HepG2 (cell line): ENCODE results near the gene MRPL10. TPM values are rescaled to one million over a fixed set of nuclear protein-coding genes. Genes with fewer than 3 reads are reported as not detected.

Experiments
- AGO1 ChIP-seq: fragments of 200-400 bp; formaldehyde crosslinking; IDR thresholded peaks from 2 replicates; pipeline ENCODE4 v1.6.1; 2017; ENCODE audit warnings: mild to moderate bottlenecking, low read depth, low read length, moderate library complexity; ENCODE audit not compliant: poor library complexity, severe bottlenecking
- CENPX ChIP-seq: sonication (generic); formaldehyde crosslinking; IDR thresholded peaks from 2 replicates; pipeline ENCODE4 v1.9.0; 2021; ENCODE audit warnings: mild to moderate bottlenecking, missing genetic modification reagents, moderate library complexity
- ETV5 ChIP-seq: IDR thresholded peaks from 2 replicates; pipeline ENCODE4 v1.6.1; 2018; ENCODE audit warnings: missing biosample characterization, missing genetic modification reagents, inconsistent platforms, borderline replicate concordance
- MLLT10 ChIP-seq: sonication (generic); formaldehyde crosslinking; IDR thresholded peaks from 2 replicates; pipeline ENCODE4 v1.4.0; 2020; ENCODE audit warnings: missing genetic modification reagents
- NFE2 ChIP-seq: sonication (generic); formaldehyde crosslinking; IDR thresholded peaks from 2 replicates; pipeline ENCODE4 v1.4.0; 2020; ENCODE audit warnings: missing genetic modification reagents
- PHF5A ChIP-seq: IDR thresholded peaks from one replicate; pipeline ENCODE4 v1.6.1; 2018; ENCODE audit warnings: low read depth, missing genetic modification reagents; ENCODE audit not compliant: unreplicated experiment
- SMAD3 ChIP-seq: sonication (generic); formaldehyde crosslinking; IDR thresholded peaks from 2 replicates; pipeline ENCODE4 v1.4.0; 2020; ENCODE audit warnings: missing genetic modification reagents
- SRSF4 ChIP-seq: fragments of 200-400 bp; formaldehyde crosslinking; IDR thresholded peaks from one replicate; pipeline ENCODE4 v1.6.1; 2018; ENCODE audit warnings: mild to moderate bottlenecking, low read depth, low read length, moderate library complexity; ENCODE audit not compliant: poor library complexity, severe bottlenecking
- ZBTB7B ChIP-seq: sonication (generic); formaldehyde crosslinking; IDR thresholded peaks from 2 replicates; pipeline ENCODE4 v1.4.0; 2020; ENCODE audit warnings: missing genetic modification reagents
- ZNF20 ChIP-seq: sonication (generic); formaldehyde crosslinking; IDR thresholded peaks from 2 replicates; pipeline ENCODE4 v1.4.0; 2020; ENCODE audit warnings: mild to moderate bottlenecking, moderate library complexity, missing genetic modification reagents
- ZNF296 ChIP-seq: sonication (generic); formaldehyde crosslinking; conservative IDR thresholded peaks from 2 replicates; pipeline ENCODE4 v1.5.0; 2020; ENCODE audit warnings: mild to moderate bottlenecking, missing genetic modification reagents
- ZNF30 ChIP-seq: sonication (generic); formaldehyde crosslinking; IDR thresholded peaks from 2 replicates; pipeline ENCODE4 v1.5.0; 2020; ENCODE audit warnings: mild to moderate bottlenecking, missing genetic modification reagents
- ZNF768 ChIP-seq: sonication (generic); formaldehyde crosslinking; IDR thresholded peaks from 2 replicates; pipeline ENCODE4 v1.4.0; 2020; ENCODE audit warnings: missing genetic modification reagents
- ZSCAN31 ChIP-seq: sonication (generic); formaldehyde crosslinking; IDR thresholded peaks from 2 replicates; pipeline ENCODE4 v1.5.0; 2020; ENCODE audit warnings: low read depth, mild to moderate bottlenecking, missing genetic modification reagents
- polyA plus RNA-seq, 8 experiments: library from polyadenylated mRNA; depleted of rRNA in 3 of 8; stranded (reverse) in 7 of 8; unstranded in 1 of 8; fragments of >200 nt; fragmentation: Illumina TruSeq in 4 of 8; extraction: Trizol in 4 of 8; gene quantifications; 2 replicates each; pipeline versions ENCODE4 v1.2.1 to v1.2.3, GENCODE V29; 2011 to 2016; ENCODE audit warnings: low read depth in 4 of 8, missing spikeins in 1 of 8, mixed read lengths in 1 of 8; ENCODE audit not compliant: insufficient read depth in 1 of 8
- total RNA-seq, 5 experiments: library from RNA; depleted of rRNA; stranded (reverse); fragments of >200 nt; fragmentation: Illumina TruSeq; extraction: Trizol; gene quantifications; 2 replicates each; pipeline ENCODE4 v1.2.3, GENCODE V29; 2016; ENCODE audit warnings: low read depth in 1 of 5
- TF ChIP-seq, protein P1 (sequence below): sonication (generic); IDR thresholded peaks from 2 replicates; pipeline ENCODE4 v1.6.1; 2016; ENCODE audit warnings: low read depth, borderline replicate concordance
- TF ChIP-seq, protein P2 (sequence below): sonication (generic); formaldehyde crosslinking; IDR thresholded peaks from 2 replicates; pipeline ENCODE4 v1.5.1; 2020; ENCODE audit warnings: mild to moderate bottlenecking, missing genetic modification reagents, moderate library complexity
- TF ChIP-seq, protein P3 (sequence below): sonication (generic); formaldehyde crosslinking; IDR thresholded peaks from 2 replicates; pipeline ENCODE4 v1.8.0; 2022; ENCODE audit warnings: mild to moderate bottlenecking, missing genetic modification reagents, moderate library complexity
- TF ChIP-seq, protein P4 (sequence below): sonication (generic); formaldehyde crosslinking; IDR thresholded peaks from 2 replicates; pipeline ENCODE4 v1.9.0; 2021; ENCODE audit warnings: missing genetic modification reagents, mild to moderate bottlenecking, borderline replicate concordance
- TF ChIP-seq, protein P5 (sequence below): sonication (generic); formaldehyde crosslinking; IDR thresholded peaks from 2 replicates; pipeline ENCODE4 v1.5.0; 2020; ENCODE audit warnings: mild to moderate bottlenecking, missing genetic modification reagents

MRPL10 gene
- total and polyA plus RNA-seq, 2 of the 13 experiments (the other 11 are each of a cell fraction or from before 2014, with no cell fraction given) = 56.7 to 149 TPM

DNA sequence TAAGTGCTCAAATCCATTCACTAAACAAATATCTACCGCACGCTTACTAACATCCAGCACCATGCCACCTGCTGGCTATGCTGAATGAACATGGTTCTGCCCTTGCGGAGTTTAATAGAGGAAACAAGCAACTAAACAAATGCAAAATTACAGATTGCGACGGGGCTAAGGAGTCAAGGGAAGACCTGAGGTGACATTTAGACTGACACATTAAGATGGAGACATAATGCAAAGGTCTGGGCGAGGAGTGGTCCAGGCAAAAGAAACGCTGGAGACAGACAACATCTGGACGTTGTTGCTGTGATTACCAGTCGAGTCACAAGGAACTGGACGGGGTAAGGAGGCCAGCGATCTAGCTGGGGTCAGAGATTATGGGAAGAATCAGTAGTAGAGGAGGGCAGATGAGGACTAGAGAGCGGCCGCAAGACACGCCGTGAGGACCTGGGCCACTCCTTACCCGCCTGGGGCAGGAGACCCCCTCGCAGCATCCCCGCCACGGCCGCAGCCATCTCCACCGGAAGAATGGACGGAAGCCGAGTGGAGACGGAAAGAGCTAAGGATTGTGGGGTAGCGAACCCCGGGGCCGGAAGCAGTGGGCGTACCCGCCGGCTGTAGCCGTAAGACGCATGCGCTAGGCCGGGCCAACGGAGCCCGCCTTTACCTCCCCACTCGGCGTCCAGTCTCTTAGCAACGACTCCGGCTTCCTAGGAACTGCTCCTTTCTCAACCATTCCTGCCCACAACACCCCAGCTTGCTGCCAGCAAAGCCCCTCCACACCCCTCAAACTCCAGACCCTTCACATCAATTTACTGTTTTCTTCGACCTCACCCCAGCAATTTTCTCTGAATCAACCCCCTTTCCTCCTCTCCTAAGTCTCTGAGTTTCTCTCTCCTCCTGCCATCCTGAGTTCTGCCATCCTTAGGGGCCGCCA lies at the start of gene MRPL10, which contains the start of gene LRRC46 (continued):
- TF ChIP-seq, protein P1, sequence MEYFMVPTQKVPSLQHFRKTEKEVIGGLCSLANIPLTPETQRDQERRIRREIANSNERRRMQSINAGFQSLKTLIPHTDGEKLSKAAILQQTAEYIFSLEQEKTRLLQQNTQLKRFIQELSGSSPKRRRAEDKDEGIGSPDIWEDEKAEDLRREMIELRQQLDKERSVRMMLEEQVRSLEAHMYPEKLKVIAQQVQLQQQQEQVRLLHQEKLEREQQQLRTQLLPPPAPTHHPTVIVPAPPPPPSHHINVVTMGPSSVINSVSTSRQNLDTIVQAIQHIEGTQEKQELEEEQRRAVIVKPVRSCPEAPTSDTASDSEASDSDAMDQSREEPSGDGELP = no peak; the same call in 1 of the 2 replicates
- TF ChIP-seq SRSF4 (no peak), ZBTB7B (CRISPR knock-in tag) (peak; percentile 87), NFE2 (CRISPR knock-in tag) (no peak), ETV5 (CRISPR knock-in tag) (peak; percentile 100), ZSCAN31 (CRISPR knock-in tag) (no peak), MLLT10 (CRISPR knock-in tag) (no peak), AGO1 (peak; percentile 94), PHF5A (CRISPR knock-in tag) (no peak), ZNF296 (0 out of 2 replicates have a peak, but pooled peaks have one; percentile 72), ZNF30 (CRISPR knock-in tag) (no peak), SMAD3 (CRISPR knock-in tag) (peak; percentile 90), CENPX (no peak), ZNF768 (CRISPR knock-in tag) (peak; percentile 73), ZNF20 (CRISPR knock-in tag) (no peak)
- TF ChIP-seq, protein P2, sequence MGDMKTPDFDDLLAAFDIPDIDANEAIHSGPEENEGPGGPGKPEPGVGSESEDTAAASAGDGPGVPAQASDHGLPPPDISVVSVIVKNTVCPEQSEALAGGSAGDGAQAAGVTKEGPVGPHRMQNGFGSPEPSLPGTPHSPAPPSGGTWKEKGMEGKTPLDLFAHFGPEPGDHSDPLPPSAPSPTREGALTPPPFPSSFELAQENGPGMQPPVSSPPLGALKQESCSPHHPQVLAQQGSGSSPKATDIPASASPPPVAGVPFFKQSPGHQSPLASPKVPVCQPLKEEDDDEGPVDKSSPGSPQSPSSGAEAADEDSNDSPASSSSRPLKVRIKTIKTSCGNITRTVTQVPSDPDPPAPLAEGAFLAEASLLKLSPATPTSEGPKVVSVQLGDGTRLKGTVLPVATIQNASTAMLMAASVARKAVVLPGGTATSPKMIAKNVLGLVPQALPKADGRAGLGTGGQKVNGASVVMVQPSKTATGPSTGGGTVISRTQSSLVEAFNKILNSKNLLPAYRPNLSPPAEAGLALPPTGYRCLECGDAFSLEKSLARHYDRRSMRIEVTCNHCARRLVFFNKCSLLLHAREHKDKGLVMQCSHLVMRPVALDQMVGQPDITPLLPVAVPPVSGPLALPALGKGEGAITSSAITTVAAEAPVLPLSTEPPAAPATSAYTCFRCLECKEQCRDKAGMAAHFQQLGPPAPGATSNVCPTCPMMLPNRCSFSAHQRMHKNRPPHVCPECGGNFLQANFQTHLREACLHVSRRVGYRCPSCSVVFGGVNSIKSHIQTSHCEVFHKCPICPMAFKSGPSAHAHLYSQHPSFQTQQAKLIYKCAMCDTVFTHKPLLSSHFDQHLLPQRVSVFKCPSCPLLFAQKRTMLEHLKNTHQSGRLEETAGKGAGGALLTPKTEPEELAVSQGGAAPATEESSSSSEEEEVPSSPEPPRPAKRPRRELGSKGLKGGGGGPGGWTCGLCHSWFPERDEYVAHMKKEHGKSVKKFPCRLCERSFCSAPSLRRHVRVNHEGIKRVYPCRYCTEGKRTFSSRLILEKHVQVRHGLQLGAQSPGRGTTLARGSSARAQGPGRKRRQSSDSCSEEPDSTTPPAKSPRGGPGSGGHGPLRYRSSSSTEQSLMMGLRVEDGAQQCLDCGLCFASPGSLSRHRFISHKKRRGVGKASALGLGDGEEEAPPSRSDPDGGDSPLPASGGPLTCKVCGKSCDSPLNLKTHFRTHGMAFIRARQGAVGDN (CRISPR knock-in tag) = peak; percentile 92
- TF ChIP-seq, protein P3, sequence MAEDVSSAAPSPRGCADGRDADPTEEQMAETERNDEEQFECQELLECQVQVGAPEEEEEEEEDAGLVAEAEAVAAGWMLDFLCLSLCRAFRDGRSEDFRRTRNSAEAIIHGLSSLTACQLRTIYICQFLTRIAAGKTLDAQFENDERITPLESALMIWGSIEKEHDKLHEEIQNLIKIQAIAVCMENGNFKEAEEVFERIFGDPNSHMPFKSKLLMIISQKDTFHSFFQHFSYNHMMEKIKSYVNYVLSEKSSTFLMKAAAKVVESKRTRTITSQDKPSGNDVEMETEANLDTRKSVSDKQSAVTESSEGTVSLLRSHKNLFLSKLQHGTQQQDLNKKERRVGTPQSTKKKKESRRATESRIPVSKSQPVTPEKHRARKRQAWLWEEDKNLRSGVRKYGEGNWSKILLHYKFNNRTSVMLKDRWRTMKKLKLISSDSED (CRISPR knock-in tag) = no peak
- TF ChIP-seq, protein P4, sequence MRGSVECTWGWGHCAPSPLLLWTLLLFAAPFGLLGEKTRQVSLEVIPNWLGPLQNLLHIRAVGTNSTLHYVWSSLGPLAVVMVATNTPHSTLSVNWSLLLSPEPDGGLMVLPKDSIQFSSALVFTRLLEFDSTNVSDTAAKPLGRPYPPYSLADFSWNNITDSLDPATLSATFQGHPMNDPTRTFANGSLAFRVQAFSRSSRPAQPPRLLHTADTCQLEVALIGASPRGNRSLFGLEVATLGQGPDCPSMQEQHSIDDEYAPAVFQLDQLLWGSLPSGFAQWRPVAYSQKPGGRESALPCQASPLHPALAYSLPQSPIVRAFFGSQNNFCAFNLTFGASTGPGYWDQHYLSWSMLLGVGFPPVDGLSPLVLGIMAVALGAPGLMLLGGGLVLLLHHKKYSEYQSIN = no peak
- TF ChIP-seq, protein P5, sequence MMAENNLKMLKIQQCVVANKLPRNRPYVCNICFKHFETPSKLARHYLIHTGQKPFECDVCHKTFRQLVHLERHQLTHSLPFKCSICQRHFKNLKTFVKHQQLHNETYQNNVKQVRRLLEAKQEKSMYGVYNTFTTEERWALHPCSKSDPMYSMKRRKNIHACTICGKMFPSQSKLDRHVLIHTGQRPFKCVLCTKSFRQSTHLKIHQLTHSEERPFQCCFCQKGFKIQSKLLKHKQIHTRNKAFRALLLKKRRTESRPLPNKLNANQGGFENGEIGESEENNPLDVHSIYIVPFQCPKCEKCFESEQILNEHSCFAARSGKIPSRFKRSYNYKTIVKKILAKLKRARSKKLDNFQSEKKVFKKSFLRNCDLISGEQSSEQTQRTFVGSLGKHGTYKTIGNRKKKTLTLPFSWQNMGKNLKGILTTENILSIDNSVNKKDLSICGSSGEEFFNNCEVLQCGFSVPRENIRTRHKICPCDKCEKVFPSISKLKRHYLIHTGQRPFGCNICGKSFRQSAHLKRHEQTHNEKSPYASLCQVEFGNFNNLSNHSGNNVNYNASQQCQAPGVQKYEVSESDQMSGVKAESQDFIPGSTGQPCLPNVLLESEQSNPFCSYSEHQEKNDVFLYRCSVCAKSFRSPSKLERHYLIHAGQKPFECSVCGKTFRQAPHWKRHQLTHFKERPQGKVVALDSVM = peak; percentile 53
